Putamen (tissue), 1 donor: ENCODE results near the gene RETREG3.
"Not testable (repeated sequence)": the region's sequence is repeated elsewhere in the genome, so short reads cannot be mapped to it uniquely, and the experiment has no call there.

Source experiments
- DNase-seq: peaks from one replicate; pipeline ENCODE4 v3.0.0-alpha.2; 2016; ENCODE audit warnings: low spot score

The RETREG3 gene

DNA sequence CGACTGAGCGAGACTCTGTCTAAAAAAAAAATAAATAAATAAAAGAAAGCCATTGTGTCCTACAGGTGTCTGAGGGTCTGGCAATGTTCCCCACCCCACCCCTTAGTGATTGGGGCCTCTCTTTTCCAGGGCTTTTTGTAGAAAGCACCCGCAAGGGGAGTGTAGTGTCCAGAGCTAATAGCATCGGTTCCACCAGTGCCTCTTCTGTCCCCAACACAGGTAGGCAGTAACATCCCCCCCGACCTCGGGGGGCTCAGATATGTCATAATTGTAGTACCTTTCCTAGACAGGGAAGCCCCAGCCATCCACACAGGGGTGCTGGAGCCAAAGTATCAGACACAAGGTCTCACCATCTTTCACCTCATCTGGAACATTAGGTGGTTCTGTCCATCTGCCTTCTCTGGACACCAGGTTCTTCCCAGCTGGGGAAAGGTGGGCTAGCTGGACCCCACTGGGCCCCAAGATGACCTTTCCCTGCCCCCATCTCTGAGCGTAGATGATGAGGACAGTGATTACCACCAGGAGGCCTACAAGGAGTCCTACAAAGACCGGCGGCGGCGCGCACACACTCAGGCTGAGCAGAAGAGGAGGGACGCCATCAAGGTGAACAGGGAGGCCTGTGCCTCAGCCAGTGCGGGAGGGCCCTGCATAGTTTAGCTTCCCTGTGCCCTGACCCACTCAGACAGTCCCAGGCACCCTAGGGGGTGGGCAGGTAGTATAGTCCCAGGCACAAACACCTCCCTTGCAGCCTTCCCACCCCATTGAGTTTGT, 40.6 kb downstream of the RETREG3 start:
- no peak for DNase-seq

DNA sequence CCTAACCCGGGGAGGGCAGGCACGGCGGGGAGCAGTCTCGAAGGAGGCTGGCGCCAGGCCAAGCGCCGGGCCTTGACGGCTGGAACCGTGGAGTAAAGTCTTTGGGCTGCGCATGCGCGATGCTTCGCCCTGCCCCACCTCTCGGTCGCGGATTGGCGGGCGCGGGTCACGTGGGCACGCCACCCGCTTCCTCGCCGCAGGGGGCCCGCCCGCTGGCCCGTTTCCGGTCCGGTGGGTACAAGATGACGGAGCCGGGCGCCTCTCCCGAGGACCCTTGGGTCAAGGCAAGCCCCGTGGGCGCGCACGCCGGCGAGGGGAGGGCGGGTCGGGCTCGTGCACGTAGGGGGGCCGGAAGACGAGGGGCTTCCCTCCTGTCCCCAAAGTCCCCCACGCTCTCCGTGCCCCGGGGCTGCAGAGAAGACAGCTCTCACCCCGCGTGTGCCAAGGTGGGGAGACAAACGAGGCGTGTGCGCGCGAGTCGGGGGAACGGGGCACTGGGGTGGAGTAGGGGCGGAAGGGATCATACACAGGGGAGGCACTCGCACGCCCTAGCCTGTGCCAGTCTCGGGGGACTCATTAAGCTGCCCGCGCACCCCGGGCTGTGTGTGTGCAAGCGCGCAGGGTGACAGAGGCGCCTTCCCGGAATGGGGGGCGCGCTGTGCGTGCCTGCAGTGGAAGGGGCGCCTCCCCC, 42.1 kb downstream of the RETREG3 start, which contains the start of gene MLX:
Gene MLX (plus strand): TSS at position 218 of the 691 bp plus-strand sequence. CDS start 25 bp downstream, at position 243.
- DNase-seq = peak; percentile 92

GRCh38 chr17:42566215-42566882, 42.8 kb downstream of the RETREG3 start:
- no peak for DNase-seq

DNA sequence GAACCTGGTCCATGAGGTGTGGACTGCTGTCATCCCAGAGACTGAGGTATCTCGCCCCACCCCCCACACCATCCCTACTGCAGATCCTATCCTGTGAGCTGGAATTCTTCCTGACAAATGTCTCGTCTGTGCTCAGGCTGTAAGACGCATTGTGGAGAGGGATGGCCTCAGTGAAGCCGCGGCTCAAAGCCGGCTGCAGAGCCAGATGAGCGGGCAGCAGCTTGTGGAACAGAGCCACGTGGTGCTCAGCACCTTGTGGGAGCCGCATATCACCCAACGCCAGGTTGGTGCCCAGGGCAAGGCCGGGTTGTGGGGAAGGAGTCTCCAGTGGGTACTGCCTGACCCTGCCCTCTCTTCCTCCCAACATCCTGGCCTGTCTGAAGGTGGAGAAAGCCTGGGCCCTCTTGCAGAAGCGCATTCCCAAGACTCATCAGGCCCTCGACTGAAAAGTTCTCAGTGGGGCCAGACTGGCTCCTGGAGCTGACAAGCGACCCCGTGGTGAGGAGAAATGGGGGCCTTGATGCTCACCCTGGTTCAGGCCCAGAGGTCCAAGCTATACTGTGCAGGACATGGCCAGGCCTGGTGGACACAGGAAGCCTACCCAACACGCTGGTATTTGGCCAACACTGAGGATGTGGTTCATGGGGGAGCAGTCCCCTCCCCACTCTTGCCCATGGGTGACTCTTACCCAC, 43.5 kb downstream of the RETREG3 start:
- DNase-seq = no peak

GRCh38 chr17:42564815-42565522, 44.2 kb downstream of the RETREG3 start:
- no peak for DNase-seq

DNA sequence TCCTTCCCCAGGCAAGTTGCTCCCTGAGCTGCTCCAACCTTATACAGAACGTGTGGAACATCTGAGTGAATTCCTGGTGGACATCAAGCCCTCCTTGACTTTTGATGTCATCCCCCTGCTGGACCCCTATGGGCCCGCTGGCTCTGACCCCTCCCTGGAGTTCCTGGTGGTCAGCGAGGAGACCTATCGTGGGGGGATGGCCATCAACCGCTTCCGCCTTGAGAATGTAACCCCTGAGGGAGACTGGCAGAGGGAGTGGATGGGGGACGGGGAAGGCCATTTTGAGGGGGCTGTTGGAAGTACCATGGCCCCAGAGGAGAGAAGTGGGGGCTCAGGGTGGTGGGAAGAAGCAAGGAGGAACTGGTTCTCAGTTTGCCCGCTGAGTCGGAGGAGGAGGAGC, 45.2 kb downstream of the RETREG3 start:
- no peak for DNase-seq

DNA sequence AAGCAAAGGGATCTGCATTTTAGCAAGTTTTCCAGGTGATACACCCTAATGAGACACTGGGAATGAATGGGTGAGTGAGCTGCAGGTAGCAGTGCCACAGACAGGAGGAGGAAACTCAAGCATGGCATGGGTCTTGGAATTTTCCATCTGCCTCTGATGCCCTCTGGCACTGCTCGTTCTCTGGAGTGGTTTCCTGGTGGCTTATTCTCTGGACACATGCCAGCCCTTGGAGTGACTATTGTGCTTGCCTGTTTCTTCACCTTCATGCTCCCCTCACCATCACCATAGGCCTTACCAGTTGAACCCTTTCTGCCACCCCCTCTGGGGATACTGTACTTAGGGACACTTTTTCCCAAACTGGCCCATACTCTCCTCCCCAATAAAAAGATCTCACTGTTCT, 45.6 kb downstream of the RETREG3 start:
- DNase-seq = no peak

GRCh38 chr17:42563143-42563509, 46.0 kb downstream of the RETREG3 start:
- DNase-seq = no peak

DNA sequence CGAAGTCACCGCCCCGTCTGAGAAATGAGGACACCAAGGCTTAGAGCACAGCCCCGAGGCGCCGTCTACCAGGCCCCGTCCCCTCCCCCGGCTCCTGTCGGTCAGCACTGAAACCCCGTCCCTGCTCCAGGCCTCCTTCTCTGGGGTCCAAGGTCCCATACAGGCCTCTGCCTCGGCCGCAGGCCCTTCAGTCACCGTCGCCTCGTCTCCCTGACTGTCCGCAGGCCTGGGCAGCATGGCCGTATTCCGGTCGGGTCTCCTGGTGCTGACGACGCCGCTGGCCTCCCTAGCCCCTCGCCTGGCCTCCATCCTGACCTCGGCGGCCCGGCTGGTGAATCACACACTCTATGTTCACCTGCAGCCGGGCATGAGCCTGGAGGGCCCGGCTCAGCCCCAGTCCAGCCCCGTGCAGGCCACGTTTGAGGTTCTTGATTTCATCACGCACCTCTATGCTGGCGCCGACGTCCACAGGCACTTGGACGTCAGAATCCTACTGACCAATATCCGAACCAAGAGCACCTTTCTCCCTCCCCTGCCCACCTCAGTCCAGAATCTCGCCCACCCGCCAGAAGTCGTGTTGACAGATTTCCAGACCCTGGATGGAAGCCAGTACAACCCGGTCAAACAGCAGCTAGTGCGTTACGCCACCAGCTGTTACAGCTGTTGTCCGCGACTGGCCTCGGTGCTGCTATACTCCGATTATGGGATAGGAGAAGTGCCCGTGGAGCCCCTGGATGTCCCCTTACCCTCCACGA, 46.6 kb downstream of the RETREG3 start:
- no peak for DNase-seq

DNA sequence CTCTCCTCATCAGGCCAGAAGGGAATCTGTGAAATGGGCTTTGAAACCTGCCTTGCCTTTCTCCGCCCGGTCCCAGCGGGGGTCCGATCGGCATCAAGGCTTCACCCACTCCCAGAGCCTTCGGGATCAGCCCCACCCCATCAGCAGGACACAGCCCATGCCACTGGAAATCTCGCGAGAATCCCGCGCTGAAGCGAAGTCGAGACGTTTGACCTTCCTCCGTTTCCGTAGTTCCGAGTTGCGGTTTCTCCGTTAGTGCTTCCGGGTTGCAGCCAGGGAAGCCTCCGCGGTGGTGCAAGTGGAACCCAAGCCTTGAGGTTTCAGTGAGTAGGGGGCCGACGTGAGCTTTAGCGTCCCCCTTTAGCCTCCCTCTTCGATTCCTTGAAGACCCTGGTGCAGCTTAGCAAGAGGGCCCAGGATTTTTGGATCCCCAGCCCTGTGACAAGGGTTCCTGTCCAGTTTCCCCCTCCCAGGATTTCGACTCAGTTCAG, 47.2 kb downstream of the RETREG3 start, which contains the start of gene COASY:
Gene COASY (plus strand): TSS at position 252 of the 491 bp plus-strand sequence. CDS start 475 bp downstream, outside the sequence.
- peak; percentile 95 for DNase-seq

- DNase-seq = no peak
Observed at GRCh38 chr17:42560246-42560645, 48.9 kb downstream of the RETREG3 start.

GRCh38 chr17:42559075-42559474, 50.1 kb downstream of the RETREG3 start:
- DNase-seq = no peak

DNA sequence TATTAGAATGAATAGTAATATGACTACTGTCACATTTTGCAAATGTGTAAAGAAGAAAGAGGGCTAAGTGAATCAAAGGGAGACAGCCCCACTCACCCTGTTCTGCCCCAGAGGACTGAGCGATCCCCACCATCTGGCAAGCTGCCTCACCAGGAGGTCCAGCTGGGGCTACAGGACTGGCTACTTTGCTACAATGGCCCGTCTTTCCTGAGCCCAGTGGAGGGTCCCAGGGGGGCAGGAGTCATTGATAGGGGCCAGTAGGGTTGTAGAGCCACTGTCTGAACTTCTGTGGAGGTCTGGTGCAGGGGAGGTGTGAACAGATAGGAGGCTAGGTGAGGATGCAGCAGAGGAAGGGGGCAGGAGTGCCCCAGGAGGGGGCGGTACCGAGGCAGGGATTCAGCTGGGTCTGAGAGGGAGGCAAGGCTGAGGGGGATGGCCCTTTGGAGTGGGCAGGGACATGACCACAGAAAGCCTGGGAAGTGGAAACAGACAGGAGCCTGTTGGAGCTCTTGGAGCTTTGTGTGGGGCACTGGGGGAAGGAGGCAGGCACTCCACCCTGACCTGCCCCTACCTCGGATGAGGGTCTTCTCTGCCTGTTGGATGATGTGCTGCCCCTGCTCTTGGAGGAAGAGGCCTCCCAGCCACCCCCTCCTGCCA, 53.1 kb downstream of the RETREG3 start:
- not testable (repeated sequence) for DNase-seq

- DNase-seq = no peak
Observed at GRCh38 chr17:42555122-42555622, 54.0 kb downstream of the RETREG3 start.

DNA sequence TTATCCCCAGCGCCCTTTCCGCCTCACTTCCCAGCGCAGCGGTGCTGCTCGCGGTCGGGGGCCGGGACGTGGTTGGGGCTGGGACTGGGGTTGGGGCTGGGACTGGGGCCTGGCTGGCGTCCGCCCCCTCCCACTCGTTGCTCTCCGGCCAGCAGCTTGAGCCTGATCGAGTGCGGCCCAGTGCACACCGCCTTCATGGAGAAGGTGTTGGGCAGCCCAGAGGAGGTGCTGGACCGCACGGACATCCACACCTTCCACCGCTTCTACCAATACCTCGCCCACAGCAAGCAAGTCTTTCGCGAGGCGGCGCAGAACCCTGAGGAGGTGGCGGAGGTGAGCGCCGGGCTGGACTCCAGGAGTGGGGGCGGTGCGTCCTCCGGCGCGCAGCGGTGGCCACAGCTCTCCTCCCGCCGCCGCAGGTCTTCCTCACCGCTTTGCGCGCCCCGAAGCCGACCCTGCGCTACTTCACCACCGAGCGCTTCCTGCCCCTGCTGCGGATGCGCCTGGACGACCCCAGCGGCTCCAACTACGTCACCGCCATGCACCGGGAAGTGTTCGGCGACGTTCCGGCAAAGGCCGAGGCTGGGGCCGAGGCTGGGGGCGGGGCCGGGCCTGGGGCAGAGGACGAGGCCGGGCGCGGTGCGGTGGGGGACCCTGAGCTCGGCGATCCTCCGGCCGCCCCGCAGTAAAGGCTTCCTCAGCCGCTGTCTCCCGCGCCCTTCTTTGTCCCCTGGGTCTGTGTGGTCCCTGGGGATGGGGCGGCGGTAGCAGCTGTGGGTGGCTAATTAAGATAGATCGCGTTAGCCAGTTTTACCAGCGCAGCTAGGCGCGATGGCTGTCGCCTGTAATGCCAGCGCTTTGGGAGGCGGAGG, 54.7 kb downstream of the RETREG3 start:
- DNase-seq = peak; percentile 78

- no peak for DNase-seq
Observed at GRCh38 chr17:42553866-42554249, 55.3 kb downstream of the RETREG3 start.

GRCh38 chr17:42553161-42553818, 55.9 kb downstream of the RETREG3 start:
- no peak for DNase-seq

- not testable (repeated sequence) for DNase-seq
Observed at GRCh38 chr17:42552736-42553135, 56.4 kb downstream of the RETREG3 start, which contains the start of gene HSD17B1. Gene HSD17B1, plus strand, starts transcription at chr17:42552923. Its CDS starts 11 bp downstream, at chr17:42552934.
